Right ventricle myocardium inferior (tissue), 1 donor: Measurements from ENCODE around the gene MRPL46. TPM values are rescaled to one million over a fixed set of nuclear protein-coding genes. Genes with fewer than 3 reads are reported as not detected.
"Not testable (repeated sequence)": the region's sequence is repeated elsewhere in the genome, so short reads cannot be mapped to it uniquely, and the experiment has no call there.

Source experiments
- ATAC-seq: fragments of 200-7000 bp; cut with Tn5 transposase; one replicate; pipeline ENCODE4 v1.9.1; 2020; ENCODE audit warnings: mild to moderate bottlenecking, moderate library complexity
- DNase-seq: peaks from one replicate; pipeline ENCODE4 v3.0.0; 2021; ENCODE audit errors: missing footprints
- intact Hi-C: fragments of 100-400 bp; cut with DNase I; formaldehyde crosslinking; loops from one replicate; pipeline ENCODE4 v1.11.0; 2022
- total RNA-seq: library from RNA; stranded (reverse); fragmentation: NEBNext Ultra II Directional; extraction: Animal tissue kit (Norgen Biotek cat#: 25700); gene quantifications from one replicate; pipeline ENCODE4 v1.2.1, GENCODE V29; 2021
- donor health status: DM: no; HTN: yes; CAD: no; lungs with severe emphysema.

The MRPL46 gene
- total RNA-seq, 1 donor from 2014 or later, result 66.9 TPM

- intact Hi-C loops, result loop anchor here (5.0 kb wide), 1 partner anchor 192 kb away; no protein-coding TSS in a partner anchor
- DNase-seq, result no peak
- ATAC-seq, result no peak
These were observed 13.0 kb downstream of the MRPL46 start for GRCh38 chr15:88454236-88454635.

DNA sequence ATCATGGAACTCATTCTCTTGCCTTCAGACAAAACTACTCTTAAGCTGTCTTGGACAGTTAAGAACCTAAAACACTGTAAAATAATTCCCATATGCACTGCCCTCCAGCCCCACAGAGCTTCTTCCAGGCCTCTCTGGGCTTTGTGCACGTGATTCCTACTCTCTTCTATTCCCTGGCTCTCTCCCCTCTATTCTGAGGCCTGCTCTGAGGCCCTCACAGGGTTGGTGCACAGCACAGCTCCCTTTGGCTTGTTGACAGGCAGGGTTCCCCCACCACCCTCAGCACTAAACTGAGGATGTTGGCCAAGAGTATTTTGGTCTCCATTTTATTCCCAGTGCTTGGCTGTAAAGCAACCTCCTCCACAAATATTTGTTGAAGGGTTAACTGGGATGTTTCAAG is 13.5 kb downstream of the MRPL46 start:
- intact Hi-C loops, result loop anchor here (5.0 kb wide), 1 partner anchor 191 kb away; no protein-coding TSS in a partner anchor
- ATAC-seq (no peak), DNase-seq (no peak)

GRCh38 chr15:88450125-88450798 is 16.9 kb downstream of the MRPL46 start:
- ATAC-seq (peak; percentile 37), DNase-seq (no peak)
- intact Hi-C loops, result loop anchor here (5.0 kb wide), 1 partner anchor 188 kb away; no protein-coding TSS in a partner anchor

DNA sequence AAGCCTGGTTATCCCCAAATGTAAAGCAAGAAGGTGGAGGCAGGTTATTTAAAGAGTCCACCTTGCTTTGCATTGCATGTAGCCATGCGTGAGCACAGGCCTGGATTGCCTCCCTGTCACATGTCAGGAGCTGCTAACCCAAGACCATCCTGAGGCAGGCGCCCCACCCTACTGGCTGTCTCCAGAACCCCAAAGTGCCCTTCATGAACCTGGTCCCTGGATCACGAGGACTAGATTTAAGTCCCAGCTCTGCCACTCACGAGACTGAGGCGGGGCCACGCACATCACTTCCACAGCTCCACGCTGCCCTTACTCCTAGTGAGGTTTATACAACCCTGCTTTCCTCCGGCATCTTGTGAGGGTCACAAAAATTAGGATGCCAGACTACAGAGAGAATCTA is 17.6 kb downstream of the MRPL46 start:
- intact Hi-C loops, result loop anchor here (5.0 kb wide), 1 partner anchor 117 kb away; no protein-coding TSS in a partner anchor
- ATAC-seq (no peak), DNase-seq (no peak)

GRCh38 chr15:88448991-88449461 is 18.2 kb downstream of the MRPL46 start:
- ATAC-seq, result no peak
- DNase-seq, result no peak
- intact Hi-C loops, result loop anchor here (5.0 kb wide), 1 partner anchor 117 kb away; no protein-coding TSS in a partner anchor

DNA sequence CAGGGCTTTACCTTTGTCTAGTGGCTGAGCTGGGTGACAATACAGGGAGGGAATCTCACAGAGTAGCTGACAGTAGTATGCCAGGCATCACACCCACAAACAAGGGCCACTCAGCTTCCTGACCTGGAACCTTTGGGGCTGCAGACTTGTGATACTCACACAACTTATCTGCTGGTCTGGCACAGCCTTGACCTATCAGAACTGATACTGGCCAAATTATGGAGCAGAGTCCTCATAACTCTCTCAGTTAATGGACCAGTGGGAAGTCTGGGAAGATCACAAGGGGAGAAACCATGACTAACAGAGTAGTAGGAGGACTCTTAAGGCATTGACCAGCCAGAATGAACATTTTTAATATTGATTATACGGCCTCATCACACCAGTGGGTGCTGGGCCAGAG is 19.4 kb downstream of the MRPL46 start:
- ATAC-seq (no peak), DNase-seq (no peak)
- intact Hi-C loops, result loop anchor here (5.0 kb wide), 1 partner anchor 115 kb away; no protein-coding TSS in a partner anchor

DNA sequence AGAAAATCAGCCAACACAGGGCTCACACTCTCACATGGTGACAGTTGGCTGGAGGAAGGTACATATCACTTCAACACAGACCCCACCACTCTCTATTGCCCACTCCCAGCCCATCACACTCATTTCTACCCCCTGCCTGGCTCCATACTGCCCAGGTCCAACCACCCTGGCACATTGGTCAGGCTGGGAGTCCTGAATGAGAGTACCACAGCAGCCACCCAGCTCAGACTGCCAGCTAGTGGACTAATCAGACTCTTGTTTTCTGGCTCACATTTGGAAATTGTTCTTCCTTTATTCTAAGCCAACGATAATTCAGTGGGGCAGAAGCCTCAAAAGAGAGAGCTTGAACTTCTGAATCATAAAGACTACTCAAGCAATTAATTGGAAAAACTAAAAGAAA is 20.0 kb downstream of the MRPL46 start:
- no peak for ATAC-seq
- intact Hi-C loops, result loop anchor here (5.0 kb wide), 1 partner anchor 115 kb away; no protein-coding TSS in a partner anchor
- no peak for DNase-seq

GRCh38 chr15:88441076-88441730 is 26.0 kb downstream of the MRPL46 start:
- ATAC-seq (no peak), DNase-seq (no peak)
- intact Hi-C loops, result no loop called here

GRCh38 chr15:88440021-88440420 is 27.2 kb downstream of the MRPL46 start:
- ATAC-seq (no peak), DNase-seq (no peak)
- intact Hi-C loops, result no loop called here

DNA sequence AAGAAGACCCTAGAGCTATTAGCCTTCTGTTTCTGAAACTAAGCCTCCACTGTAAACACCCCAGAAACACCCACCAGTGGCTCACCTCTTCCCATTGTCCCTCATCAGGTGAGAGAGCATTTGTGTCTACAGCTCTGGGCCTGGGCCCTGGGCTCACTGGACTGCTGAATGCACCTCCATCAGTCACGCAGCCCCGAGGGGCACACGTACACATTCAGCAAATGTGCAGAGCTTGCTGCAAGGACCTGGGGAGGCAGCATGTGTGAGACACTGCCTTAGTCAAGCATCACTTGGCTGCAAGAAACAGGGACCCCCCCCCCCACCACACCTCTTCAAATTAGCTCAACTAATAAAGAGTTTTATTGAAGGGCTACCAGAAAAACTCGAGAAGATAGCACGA is 29.0 kb downstream of the MRPL46 start:
- no peak for DNase-seq
- intact Hi-C loops, result no loop called here
- no peak for ATAC-seq

GRCh38 chr15:88434106-88434505 is 33.1 kb downstream of the MRPL46 start:
- DNase-seq, intact Hi-C loops, ATAC-seq: not testable (repeated sequence)

DNA sequence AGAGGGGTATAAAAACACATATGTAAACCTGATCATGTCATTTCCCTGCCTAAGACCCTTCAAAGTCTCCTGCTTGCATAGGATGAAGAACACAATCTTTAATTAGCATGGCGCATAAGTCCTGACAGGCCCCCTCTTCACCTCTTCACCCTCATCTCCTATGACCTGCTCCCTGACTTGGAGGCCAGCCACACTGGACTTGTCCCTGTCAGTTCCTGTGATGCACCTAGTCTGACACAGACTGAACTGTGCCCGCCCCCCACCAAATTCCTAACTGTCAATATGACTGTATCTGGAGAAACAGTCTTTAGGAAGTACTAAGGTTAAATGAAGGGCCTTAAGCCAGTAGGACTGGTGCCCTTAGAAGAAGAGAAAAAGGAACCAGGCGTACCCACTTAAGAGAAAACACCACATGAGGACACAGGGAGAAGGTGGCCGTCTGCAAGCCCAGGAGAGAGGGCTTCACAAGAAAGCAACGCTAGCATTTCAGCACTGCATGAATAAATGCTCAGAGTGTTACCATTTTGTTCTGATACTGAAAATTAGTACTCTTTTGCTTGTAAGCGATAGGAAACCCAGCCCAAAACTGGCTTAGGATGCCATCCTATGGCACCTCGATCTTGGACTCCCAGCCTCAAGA is 34.0 kb downstream of the MRPL46 start:
- intact Hi-C loops, result no loop called here
- no peak for ATAC-seq
- no peak for DNase-seq

- DNase-seq, result no peak
- intact Hi-C loops, result no loop called here
- no peak for ATAC-seq
These were observed 35.7 kb downstream of the MRPL46 start for GRCh38 chr15:88431441-88431840.

DNA sequence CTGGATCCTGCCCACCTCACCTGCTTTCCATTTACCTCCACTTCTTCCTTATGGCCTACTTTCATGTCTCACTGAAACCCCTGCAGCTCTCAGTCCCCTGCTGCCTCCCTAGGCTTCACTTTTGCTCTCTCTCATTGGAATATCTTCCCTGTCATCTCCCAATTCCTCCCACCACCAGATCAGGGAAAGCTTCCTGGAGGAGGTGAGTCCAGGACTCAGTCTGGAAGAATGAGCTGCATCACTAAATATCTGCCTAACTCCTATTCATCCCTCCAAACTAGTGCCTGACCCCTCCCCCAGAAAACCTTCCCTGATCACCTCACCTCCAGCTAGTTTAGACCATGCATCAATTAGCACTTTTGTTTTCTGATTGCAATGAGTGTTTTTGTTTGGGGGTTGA is 37.1 kb downstream of the MRPL46 start:
- DNase-seq, result no peak
- no peak for ATAC-seq
- intact Hi-C loops, result no loop called here

- DNase-seq (no peak), ATAC-seq (no peak)
- intact Hi-C loops, result no loop called here
These were observed 38.2 kb downstream of the MRPL46 start for GRCh38 chr15:88428805-88429605.

- DNase-seq, result no peak
- no peak for ATAC-seq
- intact Hi-C loops, result no loop called here
These were observed 39.1 kb downstream of the MRPL46 start for GRCh38 chr15:88428053-88428452.

- intact Hi-C loops, result no loop called here
- ATAC-seq, result no peak
- no peak for DNase-seq
These were observed 40.9 kb downstream of the MRPL46 start for GRCh38 chr15:88426304-88426703.

- ATAC-seq (no peak), DNase-seq (no peak)
- intact Hi-C loops, result no loop called here
These were observed 43.9 kb downstream of the MRPL46 start for GRCh38 chr15:88423331-88423730.

DNA sequence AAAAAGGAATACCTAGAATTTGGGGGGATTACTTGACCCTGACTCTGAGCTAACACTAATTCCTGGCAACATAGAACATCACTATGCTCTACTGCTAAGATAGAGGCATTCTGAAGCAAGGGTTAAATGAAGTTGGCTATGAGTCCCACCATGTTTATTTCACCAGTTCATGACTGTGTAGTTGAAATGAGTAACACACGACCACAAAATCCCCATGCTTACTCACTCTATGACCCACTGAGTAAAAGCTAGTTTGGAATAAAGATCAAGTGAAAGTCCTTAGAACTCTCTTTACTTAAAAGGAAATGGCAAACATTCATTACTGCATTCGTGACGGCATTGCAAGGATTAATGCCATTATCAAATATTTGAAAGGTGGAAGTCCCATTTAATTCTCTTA is 47.4 kb downstream of the MRPL46 start:
- DNase-seq (no peak), ATAC-seq (no peak)
- intact Hi-C loops, result no loop called here
